ENCODE results near the gene ATP5IF1.

Gene ATP5IF1

GRCh38 chr1:28267633-28268032, 31.7 kb downstream of the ATP5IF1 start:
- DNase-seq = no peak

GRCh38 chr1:28269529-28269928, 33.6 kb downstream of the ATP5IF1 start:
- no peak for DNase-seq

- DNase-seq = no peak
Measured at GRCh38 chr1:28272215-28272852, 36.4 kb downstream of the ATP5IF1 start.

GRCh38 chr1:28273216-28273860, 37.4 kb downstream of the ATP5IF1 start:
- DNase-seq = no peak

- no peak for DNase-seq
Measured at GRCh38 chr1:28278763-28279162, 42.8 kb downstream of the ATP5IF1 start.

- no peak for DNase-seq
Measured at GRCh38 chr1:28279721-28280120, 43.8 kb downstream of the ATP5IF1 start.

- no peak for DNase-seq
Measured at GRCh38 chr1:28280501-28280900, 44.6 kb downstream of the ATP5IF1 start.

- no peak for DNase-seq
Measured at GRCh38 chr1:28280977-28281381, 45.1 kb downstream of the ATP5IF1 start.

GRCh38 chr1:28281608-28282425, 45.9 kb downstream of the ATP5IF1 start:
- DNase-seq = no peak

GRCh38 chr1:28282426-28283407, 46.8 kb downstream of the ATP5IF1 start:
- no peak for DNase-seq

- no peak for DNase-seq
Measured at GRCh38 chr1:28286111-28286510, 50.2 kb downstream of the ATP5IF1 start.

Data from midbrain (tissue), 1 donor.